ENCODE data around the gene MVB12B. TPM values are rescaled to one million over a fixed set of nuclear protein-coding genes. Genes with fewer than 3 reads are reported as not detected.

The MVB12B gene
- polyA plus RNA-seq, 1 experiment: 4.4 TPM

- TF ChIP-seq CTCF (IDR thresholded peaks at IDR 0.05; ENCODE audit: low read depth, low read length): no peak
- no peak overlapping the region for H3K4me3 ChIP-seq (ENCODE audit: low read depth, low read length)
- ChIA-PET POLR2A (no interaction called here), CTCF (interaction anchor here (0.6 to 1.4 kb wide), 4 partner anchors 10 to 259 kb away, joined by 3 to 13 read pairs (median 8); no protein-coding TSS in a partner anchor)
- no peak overlapping the region for H3K27ac ChIP-seq (ENCODE audit: low read depth, low read length)
- H3K9me3 ChIP-seq (ENCODE audit: control insufficient read depth, insufficient read depth, low read length): no peaks in the 10 kb centered on the region; the same call in 1 of the 2 replicates
- peaks cover 80% of the 10 kb centered on the region for H3K27me3 ChIP-seq (ENCODE audit: control insufficient read depth, insufficient read depth, low read length)
- DNase-seq (ENCODE audit: low read depth, low spot score): no peak
Measured at GRCh38 chr9:126522612-126523356, 196.2 kb downstream of the MVB12B start.

- no peak for DNase-seq (ENCODE audit: low read depth, low spot score)
- no peak for TF ChIP-seq CTCF (IDR thresholded peaks at IDR 0.05; ENCODE audit: low read depth, low read length)
- Histone ChIP-seq H3K9me3 (ENCODE audit: control insufficient read depth, insufficient read depth, low read length) (no peaks in the 10 kb centered on the region; the same call in 1 of the 2 replicates), H3K27me3 (ENCODE audit: control insufficient read depth, insufficient read depth, low read length) (peaks cover 83% of the 10 kb centered on the region), H3K27ac (ENCODE audit: low read depth, low read length) (no peak overlapping the region), H3K4me3 (ENCODE audit: low read depth, low read length) (no peak overlapping the region)
- ChIA-PET CTCF (interaction anchor here (1.0 to 1.1 kb wide), 2 partner anchors 25 to 34 kb away, joined by 3 to 11 read pairs; no protein-coding TSS in a partner anchor), POLR2A (no interaction called here)
Measured at GRCh38 chr9:126523611-126524111, 197.0 kb downstream of the MVB12B start.

- no peak overlapping the region for H3K27ac ChIP-seq (ENCODE audit: low read depth, low read length)
- POLR2A ChIA-PET: no interaction called here
- peaks cover 79% of the 10 kb centered on the region for H3K27me3 ChIP-seq (ENCODE audit: control insufficient read depth, insufficient read depth, low read length)
- H3K4me3 ChIP-seq (ENCODE audit: low read depth, low read length): no peak overlapping the region
- CTCF ChIA-PET: interaction anchor here (0.6 to 1.4 kb wide), 3 partner anchors 10 to 34 kb away, joined by 3 to 10 read pairs (median 3); no protein-coding TSS in a partner anchor
- DNase-seq (ENCODE audit: low read depth, low spot score): no peak
- TF ChIP-seq CTCF (IDR thresholded peaks at IDR 0.05; ENCODE audit: low read depth, low read length): no peak
- H3K9me3 ChIP-seq (ENCODE audit: control insufficient read depth, insufficient read depth, low read length): no peaks in the 10 kb centered on the region; the same call in 1 of the 2 replicates
Measured at GRCh38 chr9:126524353-126525077, 197.9 kb downstream of the MVB12B start.

- ChIA-PET POLR2A (no interaction called here), CTCF (interaction anchor here (1.0 to 1.2 kb wide), 2 partner anchors 26 to 35 kb away, joined by 3 read pairs; no protein-coding TSS in a partner anchor)
- Histone ChIP-seq H3K9me3 (ENCODE audit: control insufficient read depth, insufficient read depth, low read length) (no peaks in the 10 kb centered on the region), H3K27me3 (ENCODE audit: control insufficient read depth, insufficient read depth, low read length) (peaks cover 77% of the 10 kb centered on the region), H3K27ac (ENCODE audit: low read depth, low read length) (no peak overlapping the region), H3K4me3 (ENCODE audit: low read depth, low read length) (no peak overlapping the region)
- no peak for TF ChIP-seq CTCF (IDR thresholded peaks at IDR 0.05; ENCODE audit: low read depth, low read length)
- DNase-seq (ENCODE audit: low read depth, low spot score): no peak
Measured at GRCh38 chr9:126526218-126527108, 199.8 kb downstream of the MVB12B start.

All from AG04450 (cell line).